Caki2 (cell line): ENCODE data around the gene ROBO3. TPM values are rescaled to one million over a fixed set of nuclear protein-coding genes. Genes with fewer than 3 reads are reported as not detected.

ENCODE experiments used
- DNase-seq: peaks from one replicate; pipeline ENCODE4 v3.0.0-alpha.2; 2015; ENCODE audit warnings: low read depth
- in situ Hi-C: cut with HindIII; loops from 2 replicates; pipeline ENCODE4 v1.10.0; 2016; ENCODE audit warnings: low sequenced_read_pairs, low pct_unique_long_range_greater_than_20kb, mixed read lengths
- total RNA-seq: library from RNA; depleted of rRNA; stranded (reverse); fragments of >200 nt; shearing (Covaris generic); gene quantifications from 2 replicates; pipeline ENCODE4 v1.2.3, GENCODE V29; 2014; ENCODE audit warnings: low replicate concordance; rRNA removed

Gene ROBO3, protein sequence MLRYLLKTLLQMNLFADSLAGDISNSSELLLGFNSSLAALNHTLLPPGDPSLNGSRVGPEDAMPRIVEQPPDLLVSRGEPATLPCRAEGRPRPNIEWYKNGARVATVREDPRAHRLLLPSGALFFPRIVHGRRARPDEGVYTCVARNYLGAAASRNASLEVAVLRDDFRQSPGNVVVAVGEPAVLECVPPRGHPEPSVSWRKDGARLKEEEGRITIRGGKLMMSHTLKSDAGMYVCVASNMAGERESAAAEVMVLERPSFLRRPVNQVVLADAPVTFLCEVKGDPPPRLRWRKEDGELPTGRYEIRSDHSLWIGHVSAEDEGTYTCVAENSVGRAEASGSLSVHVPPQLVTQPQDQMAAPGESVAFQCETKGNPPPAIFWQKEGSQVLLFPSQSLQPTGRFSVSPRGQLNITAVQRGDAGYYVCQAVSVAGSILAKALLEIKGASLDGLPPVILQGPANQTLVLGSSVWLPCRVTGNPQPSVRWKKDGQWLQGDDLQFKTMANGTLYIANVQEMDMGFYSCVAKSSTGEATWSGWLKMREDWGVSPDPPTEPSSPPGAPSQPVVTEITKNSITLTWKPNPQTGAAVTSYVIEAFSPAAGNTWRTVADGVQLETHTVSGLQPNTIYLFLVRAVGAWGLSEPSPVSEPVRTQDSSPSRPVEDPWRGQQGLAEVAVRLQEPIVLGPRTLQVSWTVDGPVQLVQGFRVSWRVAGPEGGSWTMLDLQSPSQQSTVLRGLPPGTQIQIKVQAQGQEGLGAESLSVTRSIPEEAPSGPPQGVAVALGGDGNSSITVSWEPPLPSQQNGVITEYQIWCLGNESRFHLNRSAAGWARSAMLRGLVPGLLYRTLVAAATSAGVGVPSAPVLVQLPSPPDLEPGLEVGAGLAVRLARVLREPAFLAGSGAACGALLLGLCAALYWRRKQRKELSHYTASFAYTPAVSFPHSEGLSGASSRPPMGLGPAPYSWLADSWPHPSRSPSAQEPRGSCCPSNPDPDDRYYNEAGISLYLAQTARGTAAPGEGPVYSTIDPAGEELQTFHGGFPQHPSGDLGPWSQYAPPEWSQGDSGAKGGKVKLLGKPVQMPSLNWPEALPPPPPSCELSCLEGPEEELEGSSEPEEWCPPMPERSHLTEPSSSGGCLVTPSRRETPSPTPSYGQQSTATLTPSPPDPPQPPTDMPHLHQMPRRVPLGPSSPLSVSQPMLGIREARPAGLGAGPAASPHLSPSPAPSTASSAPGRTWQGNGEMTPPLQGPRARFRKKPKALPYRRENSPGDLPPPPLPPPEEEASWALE (N-terminal part only)
- total RNA-seq: 14.7 and 15.2 TPM in 2 replicates

DNA sequence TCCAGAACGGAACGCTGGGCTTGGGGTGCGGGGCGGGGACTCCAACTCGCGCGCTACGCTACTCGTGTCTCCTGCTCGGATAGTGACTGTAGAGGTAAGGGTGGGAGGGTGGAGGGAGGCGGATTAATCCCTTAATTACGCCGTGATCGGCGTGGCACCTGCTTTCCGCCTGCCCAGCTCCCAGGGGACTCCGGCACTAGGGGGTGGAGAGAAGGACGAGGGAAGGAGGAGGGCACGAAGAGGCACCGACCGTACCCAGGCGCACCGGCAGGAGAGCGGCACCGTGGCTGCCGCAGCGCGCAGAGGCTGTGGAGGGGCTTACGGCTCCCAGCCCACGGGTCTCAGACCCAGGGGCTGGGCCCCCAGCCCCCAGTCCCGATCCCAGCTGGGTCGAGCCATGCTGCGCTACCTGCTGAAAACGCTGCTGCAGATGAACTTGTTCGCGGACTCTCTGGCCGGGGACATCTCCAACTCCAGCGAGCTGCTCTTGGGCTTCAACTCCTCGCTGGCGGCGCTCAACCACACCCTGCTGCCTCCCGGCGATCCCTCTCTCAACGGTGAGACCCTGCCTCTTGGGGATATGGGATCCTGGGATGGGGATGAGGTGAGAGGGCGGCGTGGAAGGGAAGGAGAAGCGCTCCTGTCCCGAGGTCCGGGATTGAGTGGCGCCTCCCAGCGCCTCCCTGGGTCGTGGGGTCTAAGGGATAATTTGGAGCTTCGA is at the start of gene ROBO3:
TSS of gene ROBO3 (plus strand) at position 252 of the 721 bp plus-strand sequence. CDS start at position 398, 146 bp downstream.
- in situ Hi-C loops: no loop called here
- DNase-seq: no peak

DNA sequence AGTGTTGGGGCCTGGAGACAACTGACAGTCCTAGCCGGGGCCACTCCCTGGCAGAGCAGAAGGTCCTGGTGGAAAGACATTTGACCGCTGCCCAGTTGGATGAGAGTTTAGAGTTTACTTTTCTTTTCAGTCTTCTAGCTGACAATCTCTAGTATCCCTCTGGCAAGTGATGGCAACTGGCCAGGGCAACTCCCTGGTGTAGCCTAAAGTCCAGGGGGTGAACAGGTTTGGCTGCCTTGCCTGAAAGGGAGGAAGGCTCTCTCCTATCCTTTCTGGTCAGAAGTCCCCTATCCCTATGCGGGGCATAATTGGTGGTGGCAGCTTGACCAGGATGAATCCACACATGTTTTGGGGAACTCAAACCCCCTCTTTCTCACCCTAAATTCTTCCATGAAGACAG is 48.2 kb upstream of the ROBO3 start:
- in situ Hi-C loops: no loop called here
- DNase-seq: no peak

DNA sequence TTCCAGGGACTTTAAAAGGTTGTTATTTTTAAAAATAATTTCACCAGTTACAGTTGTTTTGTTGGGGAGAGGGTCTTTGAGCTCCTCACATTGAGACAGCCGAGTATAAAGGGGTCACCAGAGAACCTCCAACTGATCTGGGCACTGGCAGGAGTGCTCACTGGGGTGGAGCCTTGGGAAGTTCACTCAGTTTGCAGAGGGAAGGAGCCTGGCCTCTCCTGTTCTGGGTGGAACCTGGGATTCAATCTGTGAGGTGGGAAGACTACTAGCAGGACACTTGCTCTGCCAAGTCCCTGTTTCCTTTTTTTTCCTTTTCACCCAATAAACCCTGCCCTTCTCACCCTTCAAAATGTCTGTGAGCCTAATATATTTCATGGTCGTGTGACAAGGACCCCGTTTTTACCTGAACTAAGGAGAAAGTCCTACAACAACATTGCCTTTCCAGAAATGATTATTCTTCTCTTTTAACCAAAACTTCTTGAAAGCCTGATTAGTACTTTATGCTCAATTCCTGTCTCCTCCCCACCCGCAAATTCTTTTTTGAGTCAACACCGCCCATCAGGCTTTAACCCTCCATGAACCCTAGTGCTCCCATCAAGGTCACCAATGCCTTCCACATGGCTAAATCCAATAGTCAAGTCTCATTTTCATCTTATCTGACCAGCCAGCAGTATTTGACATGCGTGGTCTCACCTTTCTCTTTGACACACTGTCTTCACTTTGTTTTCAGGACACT is 43.1 kb upstream of the ROBO3 start:
- in situ Hi-C loops: no loop called here
- no peak for DNase-seq

DNA sequence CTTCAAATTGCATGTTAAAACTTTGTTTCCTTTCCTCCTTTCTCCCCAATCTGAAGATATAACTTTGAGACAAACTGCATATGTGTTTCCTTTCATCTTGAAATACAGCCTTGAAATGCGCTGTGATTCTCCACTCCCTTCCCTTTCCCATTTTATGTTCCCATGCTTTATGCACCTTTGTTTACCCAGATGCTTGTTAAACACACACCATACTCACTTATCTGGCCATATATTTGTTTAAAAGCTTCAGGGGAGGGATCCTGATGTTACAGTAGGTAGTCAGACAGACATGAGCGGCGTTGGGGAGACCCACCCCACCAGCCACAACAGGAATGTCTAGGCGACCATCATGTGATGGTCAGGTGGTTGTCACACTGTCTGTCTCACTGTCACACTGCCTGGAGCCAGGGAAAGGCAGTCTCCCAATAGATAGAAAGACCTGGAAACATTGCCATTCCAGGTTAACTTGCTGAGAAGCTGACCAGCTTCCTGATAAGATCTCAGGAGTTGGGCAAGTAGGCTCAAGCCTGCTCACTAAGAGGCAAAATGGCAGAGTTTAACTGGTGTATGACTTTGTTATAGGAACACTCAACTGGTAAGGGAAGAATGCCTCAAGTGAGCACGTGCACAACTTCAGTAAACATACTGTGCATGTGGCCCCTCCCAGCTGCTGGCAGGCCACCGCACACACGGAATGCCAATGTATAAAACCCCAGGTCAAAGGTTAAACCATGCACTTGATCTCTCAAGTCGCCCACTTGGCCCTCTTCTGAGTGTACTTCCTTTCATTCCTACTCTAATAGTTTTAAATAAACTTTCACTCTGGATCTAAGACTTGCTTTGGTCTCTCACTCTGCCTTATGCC is 41.5 kb upstream of the ROBO3 start:
- in situ Hi-C loops: no loop called here
- peak; percentile 49 for DNase-seq

DNA sequence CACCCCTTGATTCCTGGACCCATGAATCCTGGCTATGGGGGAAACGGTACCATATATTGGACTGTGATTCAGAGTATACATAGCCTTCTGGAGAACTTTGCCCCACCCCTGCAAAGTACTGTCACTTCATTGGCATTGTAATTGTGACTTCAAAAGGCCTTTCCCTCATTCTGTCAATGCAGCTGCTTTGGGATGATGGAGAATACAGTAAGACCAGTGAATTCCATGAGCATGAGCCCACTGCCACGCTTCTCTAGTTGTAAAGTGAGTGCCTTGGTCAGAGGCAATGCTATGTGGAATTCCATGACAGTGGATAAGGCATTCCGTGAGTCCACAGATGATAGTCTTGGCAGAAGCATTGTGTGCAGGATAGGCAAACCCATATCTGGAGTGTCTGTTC is 39.4 kb upstream of the ROBO3 start:
- in situ Hi-C loops: no loop called here
- no peak for DNase-seq

DNA sequence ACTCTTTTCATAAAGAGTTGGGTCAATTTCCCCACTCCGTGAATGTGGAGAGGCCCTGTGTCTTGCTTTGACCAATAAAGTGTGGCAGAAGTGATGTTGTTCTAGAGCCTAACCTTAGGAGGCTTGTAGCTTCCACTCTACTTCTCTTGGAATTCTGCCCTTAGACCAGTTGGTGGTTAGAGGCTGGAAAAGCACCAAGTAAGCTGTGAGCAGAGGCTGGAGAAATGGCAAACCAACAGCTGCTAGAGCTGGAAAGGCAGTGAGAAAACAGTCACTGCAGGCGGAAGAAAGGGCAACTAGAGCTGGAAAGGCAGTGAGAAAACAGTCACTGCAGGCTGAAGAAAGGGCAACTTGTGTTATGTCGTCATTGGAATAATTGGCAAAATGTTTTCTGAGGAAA is 35.2 kb upstream of the ROBO3 start:
- no peak for DNase-seq
- in situ Hi-C loops: loop anchor here (5.0 kb wide), 1 partner anchor 33 kb away; no protein-coding TSS in a partner anchor

DNA sequence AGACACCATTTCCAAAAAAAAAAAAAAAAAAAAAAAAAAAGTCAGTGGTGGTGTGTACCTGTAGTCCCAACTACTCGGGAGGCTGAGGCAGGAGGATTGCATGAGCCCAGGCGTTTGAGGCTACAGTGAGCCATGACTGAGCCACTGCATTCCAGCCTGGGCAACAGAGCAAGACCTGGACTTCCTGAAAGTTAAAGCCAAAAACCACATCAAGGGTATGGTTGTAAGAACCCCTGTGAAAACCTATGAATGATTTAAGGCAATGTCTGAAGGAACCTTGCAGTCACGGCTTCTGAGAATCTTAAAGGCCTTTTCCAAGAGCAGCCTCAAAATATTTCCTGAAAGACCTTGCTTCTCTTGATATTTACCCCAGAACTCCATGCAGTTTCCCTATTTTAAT is 34.5 kb upstream of the ROBO3 start:
- in situ Hi-C loops: loop anchor here (5.0 kb wide), 1 partner anchor 33 kb away; no protein-coding TSS in a partner anchor
- DNase-seq: no peak

DNA sequence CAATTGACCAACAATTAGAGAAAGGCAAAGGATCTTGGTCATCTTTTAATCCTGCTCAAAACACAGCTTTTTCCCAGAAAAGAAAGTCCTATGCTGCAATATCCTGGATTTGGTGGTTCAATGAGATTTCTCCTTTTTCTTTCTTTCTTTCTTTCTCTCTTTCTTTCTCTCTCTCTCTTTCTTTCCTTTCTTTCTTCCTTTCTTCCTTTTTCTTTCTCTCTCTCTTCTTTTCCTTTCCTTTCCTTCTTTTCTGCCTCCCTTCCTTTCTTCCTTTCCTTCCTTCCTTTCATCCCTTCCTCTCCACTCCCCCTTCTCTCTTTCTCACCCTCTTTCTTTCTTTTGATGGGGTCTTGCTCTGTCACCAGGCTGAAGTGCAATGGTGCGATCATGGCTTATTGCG is 33.3 kb upstream of the ROBO3 start:
- DNase-seq: no peak
- in situ Hi-C loops: loop anchor here (5.0 kb wide), 1 partner anchor 35 kb away; no protein-coding TSS in a partner anchor

DNA sequence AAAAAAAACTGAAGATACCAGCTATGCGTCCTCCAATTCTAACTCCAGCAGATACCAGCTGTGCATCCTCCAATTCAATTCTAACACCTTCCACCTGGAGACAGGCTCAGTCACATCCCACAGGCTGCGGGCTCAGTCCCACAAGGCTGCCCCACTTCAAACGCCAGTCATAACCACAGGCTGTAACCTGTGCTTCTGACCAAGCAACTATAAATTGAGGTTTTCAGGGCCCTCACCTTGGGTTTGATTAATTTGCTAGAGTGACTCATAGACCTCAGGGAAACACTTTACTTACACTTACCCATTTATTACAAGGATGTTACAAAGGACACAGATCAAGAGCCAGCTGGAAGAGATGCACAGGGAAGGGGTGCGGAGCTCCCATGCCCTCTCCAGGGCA is 32.7 kb upstream of the ROBO3 start:
- in situ Hi-C loops: loop anchor here (5.0 kb wide), 1 partner anchor 35 kb away; no protein-coding TSS in a partner anchor
- DNase-seq: peak; percentile 66

DNA sequence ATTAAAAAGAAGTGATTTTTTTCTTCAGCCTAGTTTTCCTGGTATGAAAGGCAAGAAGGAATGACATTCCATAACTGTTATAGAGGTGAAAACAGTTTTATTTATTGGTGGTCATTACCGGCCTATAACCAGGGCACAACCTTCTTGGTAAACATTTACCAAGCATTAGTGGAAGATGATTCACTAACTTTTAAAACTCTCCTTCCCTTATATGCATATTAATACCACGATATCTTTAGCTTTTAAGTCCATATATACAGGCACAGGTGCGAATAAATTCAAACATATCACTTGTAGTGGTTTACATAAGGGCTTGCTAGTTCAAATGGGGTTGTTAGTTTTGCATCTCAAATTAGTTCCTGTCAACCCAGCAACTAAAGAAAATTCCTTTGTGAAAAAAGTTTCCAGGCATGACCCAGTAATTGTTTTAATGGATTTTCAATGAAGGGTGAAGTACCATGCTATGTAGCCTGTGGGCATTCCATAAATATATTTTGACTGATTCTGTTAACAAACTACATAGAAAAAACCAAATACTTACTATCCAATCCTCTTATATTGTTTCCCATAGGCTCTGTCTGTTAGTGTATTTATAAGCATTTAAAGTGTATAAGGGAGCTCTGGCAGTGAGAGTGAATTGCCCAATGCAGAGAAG is 30.6 kb upstream of the ROBO3 start:
- peak; percentile 51 for DNase-seq

DNA sequence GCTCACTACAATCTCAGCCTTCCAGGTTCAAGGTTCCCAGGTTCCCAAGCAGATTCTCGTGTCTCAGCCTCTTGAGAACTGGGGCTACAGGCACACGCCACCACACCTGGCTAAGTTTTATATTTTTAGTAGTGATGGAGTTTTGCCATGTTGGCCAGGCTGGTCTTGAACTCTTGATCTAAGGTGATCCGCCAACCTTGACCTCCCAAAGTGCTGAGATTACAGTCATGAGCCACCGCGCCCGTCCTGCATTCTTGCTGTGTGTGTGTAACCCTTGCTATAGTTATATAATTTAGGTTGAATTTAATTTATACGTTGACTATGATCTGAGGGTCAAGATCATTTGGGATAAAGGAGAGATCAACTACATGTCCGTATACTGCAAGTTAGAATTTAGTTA is 29.3 kb upstream of the ROBO3 start:
- in situ Hi-C loops: no loop called here
- DNase-seq: no peak

More for the DNA sequence above, 30.6 kb upstream of the ROBO3 start:
- in situ Hi-C loops: loop anchor here (5.0 kb wide), 1 partner anchor 37 kb away; no protein-coding TSS in a partner anchor

DNA sequence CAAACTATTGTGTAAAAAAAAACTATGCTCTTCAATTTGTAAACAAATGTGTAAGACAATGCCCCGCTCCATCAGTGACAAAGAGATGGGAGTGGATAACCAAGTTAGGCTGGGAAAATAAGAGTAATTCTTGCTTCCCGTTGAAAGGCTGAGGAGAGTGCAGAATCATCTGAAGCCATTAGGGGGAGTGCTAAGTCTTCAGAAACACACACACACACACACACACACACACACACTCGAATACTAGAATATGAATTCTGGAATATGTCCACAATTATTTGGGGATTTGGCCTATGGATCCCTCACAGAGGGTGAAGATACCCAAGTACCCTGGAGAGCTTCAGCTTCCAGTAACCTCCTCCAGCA is 27.8 kb upstream of the ROBO3 start:
- in situ Hi-C loops: no loop called here
- peak; percentile 74 for DNase-seq

DNA sequence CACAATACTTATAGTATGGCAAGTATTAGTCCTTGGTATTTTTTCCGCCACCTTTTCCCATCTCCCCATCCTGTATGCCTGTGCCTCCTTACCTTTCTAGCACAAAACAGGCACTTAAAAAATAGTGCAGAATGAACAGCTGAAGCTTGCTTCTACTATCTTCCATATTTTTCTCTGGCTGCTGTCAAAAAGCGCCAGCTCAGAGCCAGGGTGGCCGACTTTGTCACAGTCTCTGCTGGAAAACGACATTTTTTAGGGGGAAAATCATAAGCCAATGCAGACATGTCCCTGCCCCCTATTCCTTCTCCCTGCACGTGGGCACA is 26.5 kb upstream of the ROBO3 start:
- in situ Hi-C loops: no loop called here
- DNase-seq: no peak

DNA sequence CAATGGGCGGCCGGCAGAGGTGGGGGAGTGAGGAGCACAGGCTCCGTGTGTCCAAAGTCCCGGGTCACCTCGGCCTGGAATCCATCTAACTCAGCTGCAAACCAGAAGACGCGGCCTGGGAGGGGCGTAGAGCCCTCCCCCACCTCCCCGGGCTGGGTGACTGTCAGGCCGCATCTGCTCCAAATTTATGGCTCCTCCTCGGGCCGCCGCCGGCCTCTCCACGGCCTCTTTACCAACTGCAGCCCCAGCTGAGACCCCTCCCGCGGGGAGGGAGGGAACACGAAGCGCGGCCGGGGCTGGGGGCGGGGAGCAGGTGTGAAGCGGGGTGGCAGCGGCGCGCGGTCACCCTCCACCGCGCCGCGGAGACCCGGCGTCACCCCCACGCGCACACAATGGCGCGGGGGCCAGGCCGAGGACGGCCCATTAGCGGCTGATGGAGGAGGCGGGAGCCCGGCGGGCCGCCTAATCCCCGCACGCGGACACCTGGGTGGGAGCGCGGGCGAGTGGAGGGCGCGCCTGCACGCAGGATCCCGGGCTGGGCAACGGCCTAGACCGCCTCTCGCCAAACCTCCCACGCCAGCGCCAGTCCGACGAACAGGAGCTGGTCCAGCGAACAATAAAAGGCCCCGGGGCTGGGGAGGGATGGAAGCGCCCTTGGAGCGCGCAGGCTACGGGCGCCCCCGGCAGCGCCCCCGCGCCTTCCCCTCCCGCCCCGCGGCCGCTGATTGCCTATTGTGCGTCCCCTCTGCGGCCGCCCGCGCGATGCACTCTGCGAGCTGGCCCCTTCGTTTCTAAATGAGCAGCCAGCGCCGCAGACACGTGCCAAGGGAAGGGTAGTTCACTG is 25.9 kb upstream of the ROBO3 start:
- no peak for DNase-seq
- in situ Hi-C loops: no loop called here

DNA sequence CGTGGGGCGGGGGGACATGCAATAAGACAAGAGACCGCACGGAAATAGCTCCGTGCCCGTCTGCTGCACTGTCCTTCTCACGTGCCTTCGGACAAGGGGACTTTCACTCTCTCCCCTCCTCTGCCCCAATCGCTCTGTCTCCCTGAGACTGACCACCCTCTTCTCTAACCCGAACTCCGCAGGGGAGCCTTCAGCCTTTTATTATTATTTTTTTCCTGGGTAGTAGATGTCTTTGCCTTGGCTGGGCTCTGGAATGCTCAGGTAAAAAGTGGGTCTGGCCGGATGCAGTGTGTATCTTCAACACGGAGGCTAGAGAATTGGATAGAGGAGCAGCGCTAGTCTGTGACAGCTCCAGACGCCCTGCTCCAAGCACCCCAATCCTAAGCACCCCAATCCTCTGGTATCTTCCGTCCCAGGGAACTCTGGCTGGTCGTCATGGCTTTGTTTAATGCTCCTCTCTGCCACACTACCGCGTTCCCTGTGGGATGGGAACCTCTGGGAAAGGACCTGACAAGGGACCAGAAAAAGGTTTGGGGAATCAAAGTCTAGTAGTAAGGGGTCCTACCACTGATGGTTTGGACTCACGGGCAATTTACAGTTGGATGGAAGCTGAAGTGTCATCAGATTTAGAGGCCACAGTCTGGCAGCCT is 25.1 kb upstream of the ROBO3 start:
- in situ Hi-C loops: no loop called here

More for the DNA sequence above, 25.1 kb upstream of the ROBO3 start:
- DNase-seq: no peak
